Neural cell (in vitro differentiated cells): ENCODE results near the gene TMEM167B. TPM values are rescaled to one million over a fixed set of nuclear protein-coding genes. Genes with fewer than 3 reads are reported as not detected.

ENCODE experiments used
- H2AFZ ChIP-seq: fragments of 200-600, 300-800 bp; sonication (generic), shearing (Covaris generic); 2 replicates; pipeline ENCODE4 v1.6.0; 2014; ENCODE audit warnings: low read depth, mild to moderate bottlenecking, antibody characterized with exemption, low read length, moderate library complexity
- H3F3A ChIP-seq: fragments of 200-600 bp; shearing (Covaris generic); 2 replicates; pipeline ENCODE4 v1.6.1; 2016; ENCODE audit warnings: mild to moderate bottlenecking, moderate library complexity, mixed read lengths, antibody characterized with exemption, low read length; ENCODE audit not compliant: insufficient read depth, poor library complexity, severe bottlenecking
- H3K27ac ChIP-seq: fragments of 200-600, 300-800 bp; sonication (generic), shearing (Covaris generic); 2 replicates; pipeline ENCODE4 v1.5.1; 2014; ENCODE audit warnings: mild to moderate bottlenecking, low read length, moderate library complexity
- H3K27me3 ChIP-seq: fragments of 300-800, 200-600 bp; sonication (generic), shearing (Covaris generic); 2 replicates; pipeline ENCODE4 v1.6.0; 2014; ENCODE audit warnings: mild to moderate bottlenecking, low read depth, low read length, moderate library complexity; ENCODE audit not compliant: insufficient read depth
- H3K36me3 ChIP-seq: fragments of 300-800, 200-600 bp; sonication (generic), shearing (Covaris generic); 2 replicates; pipeline ENCODE4 v1.5.1; 2014; ENCODE audit warnings: mild to moderate bottlenecking, antibody characterized with exemption, low read length, moderate library complexity; ENCODE audit not compliant: insufficient read depth
- H3K4me2 ChIP-seq: fragments of 300-800, 200-600 bp; sonication (generic), shearing (Covaris generic); 2 replicates; pipeline ENCODE4 v1.6.0; 2014; ENCODE audit warnings: mild to moderate bottlenecking, low read length
- H3K4me3 ChIP-seq: fragments of 300-800, 200-600 bp; sonication (generic), shearing (Covaris generic); 2 replicates; pipeline ENCODE4 v1.5.1; 2014; ENCODE audit warnings: mild to moderate bottlenecking, low read length, moderate library complexity
- H3K79me2 ChIP-seq: fragments of 200-600 bp; shearing (Covaris generic); replicated peaks from 2 replicates; pipeline ENCODE4 v1.6.0; 2014; ENCODE audit warnings: mild to moderate bottlenecking, low read length, moderate library complexity; ENCODE audit not compliant: insufficient read depth
- H3K9ac ChIP-seq: fragments of 300-800, 200-600 bp; sonication (generic), shearing (Covaris generic); 2 replicates; pipeline ENCODE4 v1.6.1; 2016; ENCODE audit warnings: mild to moderate bottlenecking, low read length, mixed read lengths
- H3K9me2 ChIP-seq: fragments of 200-600 bp; shearing (Covaris generic); 2 replicates; pipeline ENCODE4 v1.6.1; 2016; ENCODE audit warnings: mild to moderate bottlenecking, low read length, mixed read lengths; ENCODE audit not compliant: insufficient read depth
- H3K9me3 ChIP-seq: fragments of 200-600, 300-800 bp; sonication (generic), shearing (Covaris generic); 2 replicates; pipeline ENCODE4 v1.6.1; 2016; ENCODE audit warnings: mild to moderate bottlenecking, mixed run types, low read length, moderate library complexity, mixed read lengths
- H4K20me1 ChIP-seq: fragments of 200-600 bp; shearing (Covaris generic); 2 replicates; pipeline ENCODE4 v1.6.1; 2016; ENCODE audit warnings: mild to moderate bottlenecking, mixed run types; ENCODE audit not compliant: insufficient read depth
- EP300 ChIP-seq: fragments of 450-650 bp; conservative IDR thresholded peaks from 2 replicates; pipeline ENCODE4 v1.6.1; 2014; ENCODE audit warnings: antibody characterized with exemption, mild to moderate bottlenecking, moderate library complexity; ENCODE audit not compliant: poor library complexity, severe bottlenecking
- EZH2 ChIP-seq: fragments of 200-600, 300-800 bp; shearing (Covaris generic), sonication (generic); IDR thresholded peaks from 2 replicates; pipeline ENCODE4 v1.6.1; 2014; ENCODE audit warnings: antibody characterized with exemption, low read length, borderline replicate concordance, mild to moderate bottlenecking; ENCODE audit not compliant: insufficient read depth, poor library complexity, severe bottlenecking
- MXI1 ChIP-seq: fragments of 450-650 bp; conservative IDR thresholded peaks from 2 replicates; pipeline ENCODE4 v1.6.1; 2014; ENCODE audit warnings: antibody characterized with exemption, mild to moderate bottlenecking; ENCODE audit not compliant: poor library complexity, severe bottlenecking
- RAD21 ChIP-seq: fragments of 450-650 bp; conservative IDR thresholded peaks from 2 replicates; pipeline ENCODE4 v1.6.1; 2014; ENCODE audit warnings: antibody characterized with exemption, mild to moderate bottlenecking, moderate library complexity
- REST ChIP-seq: IDR thresholded peaks from 2 replicates; pipeline ENCODE4 v1.6.1; 2012; ENCODE audit warnings: borderline replicate concordance
- SMC3 ChIP-seq: fragments of 450-650 bp; conservative IDR thresholded peaks from 2 replicates; pipeline ENCODE4 v1.6.1; 2014; ENCODE audit warnings: antibody characterized with exemption, mild to moderate bottlenecking, moderate library complexity; ENCODE audit not compliant: poor library complexity
- TAF1 ChIP-seq: IDR thresholded peaks from 2 replicates; pipeline ENCODE4 v1.6.1; 2012; ENCODE audit warnings: low read depth
- polyA plus RNA-seq: library from polyadenylated mRNA; depleted of rRNA; stranded (reverse); fragments of >200 nt; gene quantifications from 2 replicates; pipeline ENCODE4 v1.2.3, GENCODE V29; 2014
- TF ChIP-seq, protein P1 (sequence below): fragments of 450-650 bp; IDR thresholded peaks from 2 replicates; pipeline ENCODE4 v1.5.1; 2014; ENCODE audit warnings: antibody characterized with exemption, mild to moderate bottlenecking, moderate library complexity; ENCODE audit not compliant: poor library complexity, severe bottlenecking

Gene TMEM167B
- polyA plus RNA-seq, 1 donor from 2014 or later, result 53.9 TPM

DNA sequence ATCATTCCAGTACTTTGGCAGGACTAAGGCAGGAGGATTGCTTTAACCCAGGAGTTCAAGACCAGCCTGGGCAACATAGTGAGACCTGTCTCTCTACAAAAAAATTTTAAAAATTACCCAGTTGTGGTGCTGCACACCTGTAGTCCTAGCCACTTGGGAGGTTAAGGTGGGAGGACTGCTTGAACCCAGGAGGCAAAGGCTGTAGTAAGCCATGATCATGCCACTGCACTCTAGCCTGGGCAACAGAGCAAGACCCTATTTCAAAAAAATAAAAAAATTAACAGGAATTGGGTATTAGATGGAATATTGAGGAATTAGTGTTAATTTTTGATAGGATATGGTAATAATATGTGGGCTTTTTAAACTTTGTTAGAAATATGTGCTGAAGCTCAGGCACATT is 31.5 kb upstream of the TMEM167B start:
- Histone ChIP-seq H3F3A (no peaks in the 10 kb centered on the region), H3K27me3 (no peaks in the 10 kb centered on the region), H3K9me3 (no peaks in the 10 kb centered on the region), H3K27ac (no peak overlapping the region), H3K9ac (no peak overlapping the region), H3K79me2 (no peaks in the 10 kb centered on the region), H3K9me2 (no peaks in the 10 kb centered on the region), H3K4me3 (no peak overlapping the region), H2AFZ (no peak overlapping the region), H3K4me2 (no peak overlapping the region), H3K36me3 (no peaks in the 10 kb centered on the region), H4K20me1 (no peaks in the 10 kb centered on the region)
- TF ChIP-seq MXI1 (no peak), RAD21 (no peak), EP300 (no peak), TAF1 (no peak), REST (no peak)

GRCh38 chr1:109060707-109061106 is 29.9 kb upstream of the TMEM167B start:
- Histone ChIP-seq H3K27ac (no peak overlapping the region), H4K20me1 (no peaks in the 10 kb centered on the region), H3K4me3 (no peak overlapping the region), H3F3A (no peaks in the 10 kb centered on the region), H3K9ac (no peak overlapping the region), H3K27me3 (no peaks in the 10 kb centered on the region), H3K9me3 (no peaks in the 10 kb centered on the region), H2AFZ (no peak overlapping the region), H3K4me2 (no peak overlapping the region), H3K79me2 (no peaks in the 10 kb centered on the region), H3K36me3 (no peaks in the 10 kb centered on the region), H3K9me2 (no peaks in the 10 kb centered on the region)
- TF ChIP-seq REST (no peak), MXI1 (no peak), EP300 (no peak), RAD21 (no peak), EZH2 (no peak), SMC3 (no peak)
- TF ChIP-seq, protein P1, sequence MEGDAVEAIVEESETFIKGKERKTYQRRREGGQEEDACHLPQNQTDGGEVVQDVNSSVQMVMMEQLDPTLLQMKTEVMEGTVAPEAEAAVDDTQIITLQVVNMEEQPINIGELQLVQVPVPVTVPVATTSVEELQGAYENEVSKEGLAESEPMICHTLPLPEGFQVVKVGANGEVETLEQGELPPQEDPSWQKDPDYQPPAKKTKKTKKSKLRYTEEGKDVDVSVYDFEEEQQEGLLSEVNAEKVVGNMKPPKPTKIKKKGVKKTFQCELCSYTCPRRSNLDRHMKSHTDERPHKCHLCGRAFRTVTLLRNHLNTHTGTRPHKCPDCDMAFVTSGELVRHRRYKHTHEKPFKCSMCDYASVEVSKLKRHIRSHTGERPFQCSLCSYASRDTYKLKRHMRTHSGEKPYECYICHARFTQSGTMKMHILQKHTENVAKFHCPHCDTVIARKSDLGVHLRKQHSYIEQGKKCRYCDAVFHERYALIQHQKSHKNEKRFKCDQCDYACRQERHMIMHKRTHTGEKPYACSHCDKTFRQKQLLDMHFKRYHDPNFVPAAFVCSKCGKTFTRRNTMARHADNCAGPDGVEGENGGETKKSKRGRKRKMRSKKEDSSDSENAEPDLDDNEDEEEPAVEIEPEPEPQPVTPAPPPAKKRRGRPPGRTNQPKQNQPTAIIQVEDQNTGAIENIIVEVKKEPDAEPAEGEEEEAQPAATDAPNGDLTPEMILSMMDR, result no peak
